SU-DHL-6 (cell line): ENCODE data around the gene ALKBH3.

Experiments
- EZH2phosphoT487 ChIP-seq: fragments of 200-600 bp; sonication (generic), shearing (Covaris generic); conservative IDR thresholded peaks from 2 replicates; pipeline ENCODE4 v1.6.1; 2018; ENCODE audit warnings: mild to moderate bottlenecking, antibody characterized with exemption, low read length, moderate library complexity, mixed read lengths
- TF ChIP-seq, protein P1 (sequence below): fragments of 200-600 bp; sonication (generic); IDR thresholded peaks from one replicate; pipeline ENCODE4 v1.5.1; 2017; ENCODE audit warnings: antibody characterized with exemption, mild to moderate bottlenecking, low read length, moderate library complexity; ENCODE audit not compliant: insufficient read depth, poor library complexity, severe bottlenecking

DNA sequence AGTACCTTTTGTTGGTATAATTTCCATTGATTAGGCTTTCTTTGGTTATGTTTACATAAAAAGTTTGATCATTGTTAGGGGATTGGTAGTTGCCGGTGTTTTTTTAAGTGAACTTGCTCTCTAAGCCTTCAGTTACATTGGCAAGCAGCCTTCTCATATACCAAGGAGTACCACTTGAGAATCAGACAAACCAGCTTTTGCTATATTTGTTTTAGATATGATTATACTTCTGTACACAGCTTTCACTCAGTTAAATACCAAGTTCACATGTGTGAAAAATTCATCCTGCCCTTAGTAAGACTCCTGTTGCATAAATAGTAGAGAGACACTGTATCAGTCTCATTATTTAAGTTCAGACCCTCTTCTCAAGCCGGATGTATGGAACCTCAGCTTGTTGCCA is 22.4 kb downstream of the ALKBH3 start:
- TF ChIP-seq, protein P1, sequence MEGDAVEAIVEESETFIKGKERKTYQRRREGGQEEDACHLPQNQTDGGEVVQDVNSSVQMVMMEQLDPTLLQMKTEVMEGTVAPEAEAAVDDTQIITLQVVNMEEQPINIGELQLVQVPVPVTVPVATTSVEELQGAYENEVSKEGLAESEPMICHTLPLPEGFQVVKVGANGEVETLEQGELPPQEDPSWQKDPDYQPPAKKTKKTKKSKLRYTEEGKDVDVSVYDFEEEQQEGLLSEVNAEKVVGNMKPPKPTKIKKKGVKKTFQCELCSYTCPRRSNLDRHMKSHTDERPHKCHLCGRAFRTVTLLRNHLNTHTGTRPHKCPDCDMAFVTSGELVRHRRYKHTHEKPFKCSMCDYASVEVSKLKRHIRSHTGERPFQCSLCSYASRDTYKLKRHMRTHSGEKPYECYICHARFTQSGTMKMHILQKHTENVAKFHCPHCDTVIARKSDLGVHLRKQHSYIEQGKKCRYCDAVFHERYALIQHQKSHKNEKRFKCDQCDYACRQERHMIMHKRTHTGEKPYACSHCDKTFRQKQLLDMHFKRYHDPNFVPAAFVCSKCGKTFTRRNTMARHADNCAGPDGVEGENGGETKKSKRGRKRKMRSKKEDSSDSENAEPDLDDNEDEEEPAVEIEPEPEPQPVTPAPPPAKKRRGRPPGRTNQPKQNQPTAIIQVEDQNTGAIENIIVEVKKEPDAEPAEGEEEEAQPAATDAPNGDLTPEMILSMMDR: no peak
- no peak for TF ChIP-seq EZH2phosphoT487
